HG02870 (cell line): ENCODE data around the gene IGSF11.

Experiments used
- ATAC-seq: cut with Tn5 transposase; IDR thresholded peaks from one replicate; pipeline ENCODE4 v1.9.1; 2021; ENCODE audit warnings: mild to moderate bottlenecking, moderate library complexity; ENCODE audit not compliant: unreplicated experiment

Gene IGSF11

DNA sequence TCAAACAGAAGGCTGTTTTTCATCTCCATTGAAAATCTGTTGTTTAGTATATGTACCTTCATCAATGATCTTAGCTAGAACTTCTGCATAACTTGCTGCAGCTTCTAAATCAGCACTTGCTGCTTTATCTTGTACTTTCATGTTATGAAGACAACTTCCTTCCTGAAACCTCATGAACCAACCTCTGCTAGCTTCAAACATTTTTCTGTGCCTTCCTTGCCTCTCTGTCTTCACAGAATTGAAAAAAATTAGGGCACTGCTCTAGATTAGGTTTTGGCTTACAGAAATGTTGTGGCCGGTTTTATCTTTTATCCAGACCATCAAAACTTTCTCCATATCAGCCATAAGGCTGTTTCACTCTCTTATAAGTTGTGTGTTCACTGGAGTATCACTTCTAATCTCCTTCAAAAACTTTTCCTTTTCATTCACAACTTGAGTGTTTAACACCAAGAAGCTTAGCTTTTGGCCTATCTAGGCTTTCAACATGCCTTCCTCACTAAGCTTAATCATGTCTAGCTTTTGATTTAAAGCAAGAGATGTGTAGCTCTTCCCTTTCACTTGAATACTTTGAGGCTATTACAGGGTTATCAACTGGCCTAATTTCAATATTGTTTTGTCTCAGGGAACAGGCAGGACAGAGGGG, 78.6 kb downstream of the IGSF11 start:
- no peak for ATAC-seq

GRCh38 chr3:118951089-118951488, 83.6 kb downstream of the IGSF11 start:
- no peak for ATAC-seq

- no peak for ATAC-seq
Measured at GRCh38 chr3:118949113-118949760, 85.4 kb downstream of the IGSF11 start.

- no peak for ATAC-seq
Measured at GRCh38 chr3:118948146-118948545, 86.5 kb downstream of the IGSF11 start.

DNA sequence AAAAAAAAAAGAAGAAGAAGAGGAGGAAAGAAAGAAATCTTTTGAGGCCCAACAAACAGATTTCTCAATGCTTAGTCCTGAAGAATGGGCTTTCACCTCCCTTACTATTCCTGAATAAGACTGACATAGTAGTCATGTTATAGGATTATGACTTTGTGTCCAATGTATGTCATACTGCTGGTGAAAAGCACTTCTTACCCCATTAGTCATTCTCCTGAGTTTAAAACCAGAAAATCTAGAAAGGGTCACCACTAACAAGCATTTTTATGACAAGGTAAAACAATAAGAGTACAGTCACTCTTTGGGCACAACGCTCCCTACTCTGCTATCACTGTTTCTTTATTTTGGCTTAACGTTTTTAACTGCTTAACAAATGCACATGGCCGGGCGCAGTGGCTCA, 88.2 kb downstream of the IGSF11 start:
- ATAC-seq, result no peak

- no peak for ATAC-seq
Measured at GRCh38 chr3:118945834-118946233, 88.8 kb downstream of the IGSF11 start.

DNA sequence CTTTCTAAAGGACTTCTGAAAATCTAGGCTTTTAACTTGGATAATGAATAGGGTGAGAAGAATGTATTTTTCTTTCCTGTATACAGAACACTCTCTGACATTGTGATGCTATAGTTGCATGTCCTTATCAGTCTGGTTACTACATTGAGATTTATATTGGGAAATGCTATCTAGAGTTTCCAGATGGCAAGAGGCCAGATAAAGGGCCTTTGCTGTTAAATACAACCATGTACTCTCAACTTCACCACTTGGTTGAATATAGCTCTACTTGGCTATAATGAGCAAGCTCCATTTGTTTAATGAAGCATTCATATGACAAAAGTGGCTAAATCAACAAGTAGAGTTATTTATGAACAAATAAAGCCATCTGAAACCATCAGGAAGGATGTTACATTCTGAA, 91.0 kb downstream of the IGSF11 start:
- ATAC-seq, result no peak

- ATAC-seq, result no peak
Measured at GRCh38 chr3:118942671-118943070, 92.0 kb downstream of the IGSF11 start.

- ATAC-seq, result no peak
Measured at GRCh38 chr3:118942195-118942594, 92.5 kb downstream of the IGSF11 start.

DNA sequence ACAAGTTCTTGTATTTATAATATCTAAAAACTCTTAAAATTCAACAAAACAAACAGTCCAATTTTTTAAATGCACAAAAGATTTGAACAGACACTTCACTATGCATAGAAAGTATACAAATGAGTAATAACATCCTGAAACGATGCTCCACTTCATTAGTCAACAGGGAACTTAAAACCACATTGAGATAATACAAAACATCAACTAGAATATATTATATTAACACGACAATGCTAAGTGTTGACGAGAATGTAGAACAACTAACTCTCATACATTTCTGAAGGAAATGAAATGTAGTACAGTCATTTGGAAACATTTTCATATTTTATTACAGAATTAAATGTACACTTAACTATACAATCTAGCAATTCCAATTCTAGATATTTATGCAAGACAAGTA, 93.4 kb downstream of the IGSF11 start:
- no peak for ATAC-seq

- ATAC-seq, result no peak
Measured at GRCh38 chr3:118938183-118938961, 96.3 kb downstream of the IGSF11 start.

DNA sequence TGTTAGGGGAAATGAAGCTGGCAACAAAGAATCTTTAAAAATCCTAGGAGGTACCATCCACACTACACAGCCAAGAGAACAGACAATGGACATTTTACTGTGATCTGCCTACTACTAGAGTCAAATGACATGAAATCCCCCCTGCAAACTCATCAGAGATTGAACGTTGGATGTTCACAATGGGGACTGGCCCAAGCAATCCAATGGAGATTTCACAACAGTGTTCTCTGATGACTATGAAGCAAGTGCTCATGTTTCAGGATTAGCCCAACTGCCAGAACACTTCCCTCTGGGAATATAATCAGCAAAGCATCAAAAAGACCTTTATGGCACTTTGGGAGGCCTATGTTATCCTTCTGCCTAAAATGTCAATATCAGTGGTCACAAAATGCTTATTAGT, 97.8 kb downstream of the IGSF11 start:
- no peak for ATAC-seq

DNA sequence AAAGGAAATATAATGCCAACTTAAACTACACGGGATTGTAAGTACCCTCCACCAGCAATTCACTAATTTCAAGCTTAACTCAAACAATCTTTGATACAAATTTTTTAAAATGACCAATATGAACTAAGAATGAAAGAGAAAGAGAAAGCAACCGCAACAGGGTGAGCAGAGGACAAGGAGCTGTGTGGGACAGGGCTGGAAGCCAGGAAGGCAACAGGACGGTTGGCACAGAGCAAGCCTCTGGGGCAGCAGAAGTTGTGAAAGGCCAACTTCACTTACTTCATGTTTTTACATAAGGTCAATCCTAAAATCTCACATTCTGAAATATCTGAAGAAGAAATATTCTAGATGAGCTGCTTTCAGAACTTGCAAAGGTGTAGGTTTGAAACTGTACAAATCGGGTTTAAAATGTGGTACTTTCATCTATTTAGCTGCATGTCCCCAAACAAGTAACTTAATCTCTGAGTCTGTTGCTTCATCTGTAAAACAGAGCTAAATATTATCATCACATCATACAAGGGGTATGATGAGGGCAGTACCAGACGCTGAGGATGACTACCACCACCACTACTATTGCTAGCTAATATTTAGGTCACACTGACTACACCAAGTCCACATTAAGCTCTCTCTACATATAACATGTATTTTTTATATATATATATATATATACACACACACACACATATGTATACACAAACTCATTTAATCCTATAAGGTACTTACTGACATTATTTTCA, 101.7 kb downstream of the IGSF11 start:
- ATAC-seq, result no peak

DNA sequence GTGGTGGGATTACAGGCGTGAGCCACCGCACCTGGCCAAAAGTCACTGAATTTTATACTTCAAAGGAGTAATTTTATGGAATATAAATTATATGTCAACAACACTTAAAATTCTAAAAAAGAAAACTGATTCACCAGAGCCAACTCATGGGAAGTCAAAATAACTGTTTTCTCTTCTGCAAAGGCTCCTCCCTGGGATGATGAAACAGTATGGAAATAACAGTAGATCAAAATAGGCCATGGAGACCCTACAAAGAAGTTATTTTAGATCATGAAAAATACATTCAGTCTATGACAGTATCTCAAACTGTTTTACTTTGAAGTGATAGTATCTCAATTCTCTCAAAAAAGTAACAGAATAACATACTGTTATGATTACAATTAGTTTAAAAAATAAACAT, 102.7 kb downstream of the IGSF11 start:
- no peak for ATAC-seq

GRCh38 chr3:118927449-118927848, 107.2 kb downstream of the IGSF11 start:
- no peak for ATAC-seq

- ATAC-seq, result no peak
Measured at GRCh38 chr3:118912188-118912587, 122.5 kb downstream of the IGSF11 start.

DNA sequence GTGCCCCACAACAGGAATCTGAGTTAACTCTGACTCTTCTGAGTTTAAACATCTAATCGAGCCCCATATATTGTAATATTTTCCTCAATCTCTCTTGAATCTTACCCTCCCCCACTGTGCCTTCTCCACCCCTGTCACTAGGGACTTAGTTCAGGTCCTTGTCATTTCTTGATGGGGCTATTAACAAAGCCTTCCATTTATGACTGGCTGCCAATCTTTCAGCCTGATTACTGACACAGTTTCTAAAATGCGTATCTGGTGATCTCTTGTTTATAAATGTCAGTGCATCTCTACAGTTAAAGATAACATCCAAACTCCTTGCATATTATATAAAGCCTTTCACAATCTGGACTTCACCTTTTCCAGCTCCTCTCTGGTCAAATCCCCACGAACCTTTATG, 124.3 kb downstream of the IGSF11 start:
- no peak for ATAC-seq

DNA sequence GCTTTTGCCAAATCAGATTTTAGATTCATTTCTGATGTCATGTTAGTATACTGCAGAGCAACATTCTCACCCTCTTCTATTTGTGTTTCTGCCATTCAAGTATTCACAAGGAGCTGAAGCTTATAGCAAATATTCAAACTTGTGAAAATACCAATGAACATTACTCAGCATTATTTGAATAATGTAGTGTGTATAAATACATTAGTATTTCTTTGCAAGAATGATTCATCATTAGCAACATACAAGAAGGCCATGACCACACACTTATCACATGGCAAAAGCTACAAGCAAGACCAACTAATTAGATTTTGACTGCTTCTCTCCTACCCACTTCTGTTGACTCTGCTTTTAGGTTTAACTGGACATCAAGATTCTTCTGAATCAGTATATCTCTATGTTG, 124.9 kb downstream of the IGSF11 start:
- ATAC-seq, result no peak

DNA sequence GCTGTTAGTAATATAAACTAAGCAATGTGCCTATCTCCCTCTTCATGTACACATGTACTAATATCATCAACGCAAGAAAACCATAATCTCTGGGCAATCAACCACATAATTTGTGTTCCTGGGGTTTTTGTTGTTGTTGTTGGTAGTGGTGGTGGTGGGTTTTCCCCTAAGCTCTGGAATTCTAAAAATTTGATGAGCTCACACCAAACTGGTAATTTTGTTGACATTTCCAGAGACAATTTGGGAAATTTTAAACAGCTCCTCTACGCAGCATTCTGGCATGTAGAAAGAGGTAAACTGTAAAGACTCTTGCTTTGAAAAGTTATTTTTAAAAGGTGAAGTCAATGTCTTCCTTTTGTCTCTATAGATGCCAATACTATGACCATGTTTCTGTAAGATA, 126.7 kb downstream of the IGSF11 start:
- no peak for ATAC-seq

DNA sequence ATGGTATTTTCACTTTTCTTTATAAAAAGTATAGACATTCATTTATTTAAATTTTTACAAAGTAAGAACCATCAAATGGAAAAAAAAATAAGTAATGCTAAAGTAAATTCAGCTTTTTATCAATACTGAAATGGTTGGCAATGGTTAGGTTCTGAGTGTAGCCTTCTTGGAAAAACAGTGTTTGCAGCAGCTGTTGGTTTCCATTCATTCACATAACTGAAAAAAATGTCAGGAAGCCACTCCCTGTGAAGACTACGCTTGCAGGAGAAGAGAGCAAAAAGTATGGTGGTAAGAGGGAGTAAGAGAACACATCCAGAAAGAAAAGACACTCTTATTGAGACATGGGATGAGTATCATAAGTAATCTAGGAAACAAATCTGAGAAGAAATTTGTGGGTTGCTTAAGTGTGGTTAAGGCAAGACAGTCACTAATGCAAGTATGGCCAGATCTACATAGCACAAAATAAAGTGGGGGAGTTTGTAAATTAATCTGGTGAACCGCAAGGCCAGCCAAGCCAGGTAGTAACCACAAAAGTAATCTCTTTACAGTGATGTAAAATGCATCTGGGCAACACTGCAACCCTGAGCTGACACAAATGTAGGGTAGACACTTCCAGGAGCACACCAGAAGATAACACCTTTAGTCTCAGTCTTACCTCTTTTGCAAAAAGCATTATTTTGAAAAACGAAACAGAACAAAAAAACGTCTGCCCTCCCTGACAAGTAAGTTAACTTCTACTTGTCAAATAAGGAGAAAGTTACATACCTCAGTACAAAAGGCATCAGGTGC, 133.7 kb downstream of the IGSF11 start:
- ATAC-seq, result no peak

GRCh38 chr3:118890206-118890605, 144.4 kb downstream of the IGSF11 start:
- ATAC-seq, result no peak
